Activated CD4-positive, alpha-beta T cell treated with anti-CD3 and anti-CD28 coated beads, Interleukin-10, Interleukin-2, amounts not matched to agents 100 ng/mL and 50 ng/mL, durations not matched to agents 16 hours and 8 hours (primary cell): ENCODE data around the gene ATXN10.
A peak's percentile ranks its signal among the peaks of the same experiment; 100 is the strongest.

Experiments
- DNase-seq: peaks from one replicate; pipeline ENCODE4 v3.0.0-alpha.2; 2020

The ATXN10 gene

GRCh38 chr22:45833613-45834012 lies 162.0 kb downstream of the ATXN10 start:
- no peak for DNase-seq

DNA sequence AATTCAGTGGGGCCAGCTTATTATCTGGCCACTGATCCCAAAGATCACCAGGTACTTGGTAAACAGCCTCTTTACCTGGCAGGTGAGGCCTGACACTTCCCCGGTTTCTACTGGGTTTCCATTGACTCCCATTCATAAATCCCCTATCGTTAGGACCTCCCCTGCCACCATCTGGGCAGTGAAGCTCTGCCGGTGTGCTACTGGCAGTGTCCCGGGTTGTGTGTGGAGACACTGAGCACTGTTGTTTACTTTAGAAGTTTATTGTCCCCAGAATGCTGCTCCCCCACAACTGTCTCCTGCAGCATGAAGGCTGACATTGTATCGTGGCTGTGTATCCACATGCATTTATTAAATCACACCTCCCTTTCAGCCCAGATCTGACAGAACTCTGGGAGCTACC lies 162.6 kb downstream of the ATXN10 start:
- no peak for DNase-seq

DNA sequence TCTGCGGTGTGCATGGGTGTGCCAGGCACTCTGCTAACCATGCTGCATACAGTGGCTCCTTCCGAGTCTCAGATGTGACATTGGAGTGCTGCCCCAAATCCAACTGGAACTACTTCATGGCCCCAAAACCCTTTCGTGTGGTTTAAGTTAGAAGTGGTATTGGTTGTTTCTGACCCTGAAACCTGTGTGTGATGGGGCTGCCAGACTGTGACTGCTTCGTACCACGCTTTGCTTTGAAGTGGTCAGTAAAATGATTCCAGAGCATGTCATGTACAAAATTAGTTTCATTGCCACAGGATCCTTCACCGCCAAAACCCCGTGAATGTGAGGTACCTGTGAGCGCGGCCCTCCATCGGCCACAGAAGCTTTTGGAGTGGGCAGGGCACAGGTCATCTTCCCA lies 163.2 kb downstream of the ATXN10 start:
- DNase-seq = no peak

DNA sequence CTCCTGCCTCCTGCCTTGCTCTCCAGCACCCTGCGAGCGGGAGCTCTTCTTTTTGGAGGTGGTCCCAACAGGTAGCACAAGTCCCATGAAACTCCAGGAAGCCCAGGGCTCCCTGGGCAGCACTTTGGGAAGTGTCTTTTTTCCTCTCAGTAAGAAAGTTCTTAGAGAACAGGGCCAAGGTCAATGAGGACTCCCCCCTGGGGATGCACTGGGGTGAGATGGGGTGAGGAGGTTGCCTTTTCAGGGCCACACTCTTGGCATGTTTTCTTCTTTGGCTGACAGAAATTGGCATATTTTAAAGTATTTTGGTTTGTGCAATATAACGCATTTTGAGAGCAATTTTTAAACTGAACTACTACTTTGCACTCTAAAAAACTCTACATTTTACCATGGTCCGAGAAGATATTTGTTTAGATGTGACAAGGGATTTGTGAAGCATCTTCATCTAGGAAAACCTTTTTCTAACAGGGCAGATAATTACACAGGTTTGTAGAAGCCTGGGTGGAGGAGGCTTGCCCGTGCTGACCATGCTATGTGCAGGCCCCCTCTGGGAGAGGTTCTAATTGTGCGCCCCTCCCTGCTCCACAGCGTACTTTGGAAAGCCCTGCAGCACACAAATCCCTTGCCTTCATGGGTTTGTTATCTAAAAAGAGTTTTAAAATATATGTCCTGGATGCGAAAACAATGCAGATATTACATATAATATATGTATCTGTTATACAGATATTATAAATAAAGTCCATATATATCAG lies 165.0 kb downstream of the ATXN10 start:
- no peak for DNase-seq

DNA sequence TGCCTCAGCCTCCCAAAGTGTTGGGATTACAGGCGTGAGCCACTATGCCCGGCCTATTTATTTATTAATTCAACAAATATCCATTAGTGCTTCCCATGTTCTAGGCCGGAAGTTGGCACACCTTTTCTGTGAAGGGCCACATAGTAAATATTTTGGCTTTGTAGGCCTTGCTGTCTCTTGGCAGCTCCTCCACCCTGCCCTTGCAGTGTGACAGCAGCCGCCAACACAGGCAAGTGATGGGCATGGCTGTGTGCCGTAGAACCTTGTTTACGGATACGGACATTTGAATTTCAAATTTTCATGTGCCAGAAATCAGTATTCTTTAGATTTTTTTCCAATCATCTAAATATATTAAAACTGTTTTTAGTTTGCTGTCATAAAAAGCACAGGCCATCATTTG lies 165.9 kb downstream of the ATXN10 start:
- DNase-seq = no peak

GRCh38 chr22:45838305-45838887 lies 166.8 kb downstream of the ATXN10 start:
- no peak for DNase-seq

DNA sequence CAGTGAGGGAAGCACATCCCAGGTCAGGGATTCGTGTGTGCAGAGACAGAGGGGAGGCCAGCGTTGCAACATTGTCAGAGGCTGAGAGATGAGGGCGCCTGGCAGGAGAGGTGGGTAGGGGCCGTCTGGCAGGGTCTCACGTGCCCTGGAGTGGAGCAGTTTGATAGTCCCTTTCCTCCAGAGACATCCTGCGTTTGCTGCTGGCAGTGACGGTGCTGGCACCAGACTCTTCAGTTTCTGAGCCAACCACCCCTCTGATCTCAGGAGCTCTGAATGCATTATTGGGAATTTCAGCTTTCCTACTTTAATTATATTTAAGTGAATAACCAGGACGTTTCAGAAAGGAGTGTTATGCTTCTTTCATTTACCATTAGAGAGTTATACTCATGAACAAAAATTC lies 168.8 kb downstream of the ATXN10 start:
- DNase-seq = no peak

GRCh38 chr22:45842291-45842991 lies 170.8 kb downstream of the ATXN10 start:
- no peak for DNase-seq

GRCh38 chr22:45843031-45843430 lies 171.4 kb downstream of the ATXN10 start:
- DNase-seq = no peak

- DNase-seq = no peak
Observed at GRCh38 chr22:45843986-45844385, 172.4 kb downstream of the ATXN10 start.

- DNase-seq = no peak
Observed at GRCh38 chr22:45845076-45845487, 173.4 kb downstream of the ATXN10 start.

DNA sequence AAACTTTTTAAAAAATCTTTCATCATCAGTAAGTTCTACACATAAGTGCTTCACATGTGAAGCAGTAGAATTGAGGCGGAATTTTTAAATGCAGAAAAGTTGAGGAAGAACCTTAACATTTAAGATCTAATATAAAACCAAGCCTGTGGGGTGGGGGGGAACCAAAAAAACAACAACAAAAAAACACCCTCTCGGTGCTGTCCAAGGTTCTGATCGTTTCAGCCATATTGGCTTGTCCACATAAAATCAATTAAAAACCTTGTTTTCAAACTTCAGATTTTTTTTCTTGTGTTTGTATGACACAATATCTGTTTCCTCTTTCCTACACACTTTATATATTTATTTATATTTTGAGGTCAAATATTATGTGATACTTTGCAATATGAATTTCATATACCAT lies 175.3 kb downstream of the ATXN10 start:
- DNase-seq = no peak

DNA sequence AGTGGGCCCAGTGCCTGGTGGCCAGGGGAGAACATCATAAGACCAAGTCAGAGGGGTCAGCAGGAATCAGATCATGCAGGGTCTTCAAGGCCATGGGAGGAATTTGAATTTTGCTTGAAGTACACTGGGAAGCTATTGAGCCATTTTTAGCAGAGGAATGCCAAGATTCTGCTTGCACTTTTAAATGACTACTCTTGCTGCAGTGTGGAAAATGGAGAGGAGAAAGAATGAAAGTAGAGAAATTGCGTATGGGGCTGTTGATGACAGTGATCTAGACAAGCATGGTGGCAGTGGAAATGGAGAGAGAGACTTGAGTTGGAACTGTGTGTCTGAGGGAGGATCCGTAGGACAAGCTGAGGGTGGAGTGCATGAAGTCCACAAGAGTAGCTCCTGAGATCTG lies 177.3 kb downstream of the ATXN10 start:
- DNase-seq = no peak

DNA sequence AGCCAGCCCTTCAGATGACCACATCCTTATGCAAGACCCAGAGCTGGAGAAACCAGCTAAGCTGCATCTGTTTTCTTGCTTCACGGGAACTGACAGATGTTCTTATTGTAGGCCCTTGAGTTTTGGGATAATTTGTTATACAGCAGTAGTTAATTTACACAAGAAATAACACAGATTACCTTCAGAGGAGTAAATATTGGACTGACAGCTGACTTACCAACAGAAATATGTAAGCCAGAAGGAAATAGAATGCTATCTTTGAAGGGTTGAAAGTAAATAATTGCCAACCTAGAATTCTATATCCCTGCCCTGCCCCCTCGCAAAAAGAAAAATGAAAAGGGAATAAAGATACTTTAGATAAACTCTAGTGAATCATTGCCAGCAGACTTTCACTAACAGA lies 181.2 kb downstream of the ATXN10 start:
- DNase-seq = no peak

DNA sequence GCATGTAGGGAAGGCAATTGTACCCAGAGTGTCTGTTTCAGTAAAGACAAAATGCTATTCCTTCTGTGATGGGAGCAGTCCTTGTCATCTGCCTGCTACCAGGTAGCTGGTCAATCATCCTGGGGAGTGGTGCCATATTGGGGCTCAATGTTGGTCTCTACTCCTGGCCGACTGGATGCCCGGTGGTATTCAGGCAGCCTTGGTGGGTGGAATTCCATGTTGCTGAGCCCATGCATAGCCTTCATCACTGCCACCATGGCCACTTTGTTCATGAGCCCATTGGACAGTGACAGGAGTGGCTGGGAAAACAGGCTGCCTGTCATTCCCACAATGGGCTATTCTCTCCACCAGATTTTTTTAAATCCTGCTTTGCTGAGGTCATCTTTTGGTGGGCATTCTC lies 184.3 kb downstream of the ATXN10 start:
- DNase-seq = no peak

DNA sequence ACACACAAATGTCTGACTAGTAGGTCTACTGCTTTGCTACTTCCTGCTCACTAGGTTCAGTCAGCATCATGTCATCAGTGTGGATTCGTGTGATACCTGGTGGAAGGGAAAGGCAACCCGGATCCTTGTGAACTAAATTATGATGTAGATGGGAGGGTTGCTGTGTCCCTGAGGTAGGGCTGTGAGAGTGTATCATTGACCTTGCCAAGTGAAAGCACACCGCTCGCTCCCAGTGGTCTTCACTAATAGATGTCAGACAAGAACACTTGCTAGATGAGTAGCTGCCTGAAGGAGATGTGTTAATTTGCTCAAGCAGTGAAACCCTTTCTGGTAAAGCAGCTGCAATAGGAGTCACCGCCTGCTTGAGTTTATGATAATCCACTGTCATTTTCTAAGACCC lies 185.9 kb downstream of the ATXN10 start:
- no peak for DNase-seq

GRCh38 chr22:45859231-45860161 lies 187.9 kb downstream of the ATXN10 start:
- no peak for DNase-seq

- DNase-seq = no peak
Observed at GRCh38 chr22:45860201-45860600, 188.6 kb downstream of the ATXN10 start.

GRCh38 chr22:45861259-45861658 lies 189.6 kb downstream of the ATXN10 start:
- DNase-seq = no peak

DNA sequence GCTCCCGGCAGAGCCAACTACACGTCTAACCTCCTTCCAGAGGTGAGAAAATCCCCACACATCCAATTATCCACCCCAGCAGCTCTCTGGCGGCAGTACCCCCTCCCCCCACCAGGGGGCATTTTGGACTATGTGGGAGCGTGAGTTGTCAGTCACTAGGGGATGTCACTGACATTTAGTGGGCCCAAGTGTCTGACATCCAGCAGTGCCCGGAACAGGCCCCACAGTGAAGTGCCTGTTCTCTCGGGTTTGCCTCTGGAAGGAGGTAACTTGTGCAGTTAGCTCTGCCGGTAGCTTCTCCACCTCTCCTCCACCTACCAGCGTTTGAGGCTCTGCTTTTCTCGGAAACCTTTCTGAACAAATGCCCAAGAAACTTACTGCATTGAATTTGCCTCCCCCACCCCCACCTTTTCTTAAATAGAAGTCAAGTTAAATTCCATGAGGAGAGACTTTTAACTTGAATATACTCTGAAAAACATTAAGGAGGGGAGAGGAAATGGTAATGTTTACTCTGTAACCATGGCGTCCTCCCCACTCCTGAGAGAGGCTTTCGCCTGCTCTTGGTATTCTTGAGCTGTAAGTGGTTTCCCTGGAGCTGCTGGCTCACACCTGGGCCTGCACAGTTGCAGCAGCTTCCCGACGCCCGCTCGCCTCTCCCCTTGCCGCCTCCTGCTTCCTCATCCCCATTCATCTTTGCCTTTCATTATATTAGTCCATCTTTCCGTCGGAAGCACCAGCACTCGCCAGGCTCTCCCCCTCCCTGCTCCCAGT lies 192.5 kb downstream of the ATXN10 start:
- peak; percentile 76 for DNase-seq

GRCh38 chr22:45864959-45865476 lies 193.4 kb downstream of the ATXN10 start:
- no peak for DNase-seq

GRCh38 chr22:45865561-45866125 lies 194.0 kb downstream of the ATXN10 start:
- no peak for DNase-seq
